Loucy (cell line): Measurements from ENCODE around the gene CLCA1.

ENCODE experiments used
- H2AFZ ChIP-seq: fragments of 200-600 bp; sonication (generic); 2 replicates; pipeline ENCODE4 v1.6.0; 2016; ENCODE audit warnings: antibody characterized with exemption, mild to moderate bottlenecking, low read length, moderate library complexity
- H3F3A ChIP-seq: fragments of 200-600 bp; 2 replicates; pipeline ENCODE4 v1.6.0; 2016; ENCODE audit warnings: antibody characterized with exemption, low read depth, mild to moderate bottlenecking
- H3K27me3 ChIP-seq: fragments of 200-600 bp; sonication (generic); 2 replicates; pipeline ENCODE4 v1.6.1; 2014; ENCODE audit warnings: low read length, mild to moderate bottlenecking; ENCODE audit not compliant: insufficient read depth, poor library complexity, severe bottlenecking
- H3K36me3 ChIP-seq: fragments of 200-600 bp; sonication (generic); 2 replicates; pipeline ENCODE4 v1.6.1; 2016; ENCODE audit warnings: low read length; ENCODE audit not compliant: insufficient read depth
- H3K4me1 ChIP-seq: fragments of 200-600 bp; sonication (generic); 2 replicates; pipeline ENCODE4 v1.5.1; 2014; ENCODE audit warnings: low read length, mild to moderate bottlenecking; ENCODE audit not compliant: insufficient read depth, poor library complexity, severe bottlenecking
- H3K4me2 ChIP-seq: fragments of 200-600 bp; sonication (generic); 2 replicates; pipeline ENCODE4 v1.6.0; 2014; ENCODE audit warnings: antibody characterized with exemption, low read length, low read depth, mild to moderate bottlenecking; ENCODE audit not compliant: poor library complexity, severe bottlenecking
- H3K4me3 ChIP-seq: fragments of 200-600 bp; sonication (generic); 2 replicates; pipeline ENCODE4 v1.5.1; 2014; ENCODE audit warnings: low read length, mild to moderate bottlenecking, mixed read lengths; ENCODE audit not compliant: poor library complexity, severe bottlenecking
- H3K79me2 ChIP-seq: fragments of 200-600 bp; sonication (generic); 2 replicates; pipeline ENCODE4 v1.6.1; 2014; ENCODE audit warnings: low read length; ENCODE audit not compliant: insufficient read depth
- H3K9ac ChIP-seq: fragments of 200-600 bp; sonication (generic); 2 replicates; pipeline ENCODE4 v1.6.0; 2014; ENCODE audit warnings: mild to moderate bottlenecking, low read depth, low read length, moderate library complexity; ENCODE audit not compliant: poor library complexity, severe bottlenecking
- H3K9me2 ChIP-seq: fragments of 200-600 bp; sonication (generic); replicated peaks from 2 replicates; pipeline ENCODE4 v1.6.1; 2016; ENCODE audit warnings: low read depth, low read length, mixed read lengths
- H3K9me3 ChIP-seq: fragments of 200-600 bp; sonication (generic); 2 replicates; pipeline ENCODE4 v1.6.1; 2014; ENCODE audit warnings: mild to moderate bottlenecking, antibody characterized with exemption, low read length, low read depth; ENCODE audit not compliant: insufficient read depth
- H4K20me1 ChIP-seq: fragments of 200-600 bp; sonication (generic); 2 replicates; pipeline ENCODE4 v1.6.0; 2014; ENCODE audit warnings: antibody characterized with exemption, low read length, mild to moderate bottlenecking; ENCODE audit not compliant: insufficient read depth, poor library complexity, severe bottlenecking
- EZH2phosphoT487 ChIP-seq: fragments of 200-600 bp; IDR thresholded peaks from 2 replicates; pipeline ENCODE4 v1.6.1; 2018; ENCODE audit warnings: antibody characterized with exemption, mild to moderate bottlenecking, moderate library complexity, borderline replicate concordance
- TF ChIP-seq, protein P1 (sequence below): fragments of 200-600 bp; sonication (generic); conservative IDR thresholded peaks from 2 replicates; pipeline ENCODE4 v1.5.1; 2014; ENCODE audit warnings: mild to moderate bottlenecking, antibody characterized with exemption, low read length

CLCA1 gene

GRCh38 chr1:86449103-86449502 is 19.6 kb upstream of the CLCA1 start:
- Histone ChIP-seq H4K20me1 (no peaks in the 10 kb centered on the region), H3K4me2 (no peak overlapping the region), H3K9me3 (no peaks in the 10 kb centered on the region), H3F3A (no peaks in the 10 kb centered on the region), H3K36me3 (no peaks in the 10 kb centered on the region), H3K9ac (no peak overlapping the region), H3K27me3 (no peaks in the 10 kb centered on the region), H2AFZ (no peak overlapping the region), H3K9me2 (no peaks in the 10 kb centered on the region), H3K79me2 (no peaks in the 10 kb centered on the region), H3K4me1 (no peaks in the 10 kb centered on the region), H3K4me3 (no peak overlapping the region)
- TF ChIP-seq, protein P1, sequence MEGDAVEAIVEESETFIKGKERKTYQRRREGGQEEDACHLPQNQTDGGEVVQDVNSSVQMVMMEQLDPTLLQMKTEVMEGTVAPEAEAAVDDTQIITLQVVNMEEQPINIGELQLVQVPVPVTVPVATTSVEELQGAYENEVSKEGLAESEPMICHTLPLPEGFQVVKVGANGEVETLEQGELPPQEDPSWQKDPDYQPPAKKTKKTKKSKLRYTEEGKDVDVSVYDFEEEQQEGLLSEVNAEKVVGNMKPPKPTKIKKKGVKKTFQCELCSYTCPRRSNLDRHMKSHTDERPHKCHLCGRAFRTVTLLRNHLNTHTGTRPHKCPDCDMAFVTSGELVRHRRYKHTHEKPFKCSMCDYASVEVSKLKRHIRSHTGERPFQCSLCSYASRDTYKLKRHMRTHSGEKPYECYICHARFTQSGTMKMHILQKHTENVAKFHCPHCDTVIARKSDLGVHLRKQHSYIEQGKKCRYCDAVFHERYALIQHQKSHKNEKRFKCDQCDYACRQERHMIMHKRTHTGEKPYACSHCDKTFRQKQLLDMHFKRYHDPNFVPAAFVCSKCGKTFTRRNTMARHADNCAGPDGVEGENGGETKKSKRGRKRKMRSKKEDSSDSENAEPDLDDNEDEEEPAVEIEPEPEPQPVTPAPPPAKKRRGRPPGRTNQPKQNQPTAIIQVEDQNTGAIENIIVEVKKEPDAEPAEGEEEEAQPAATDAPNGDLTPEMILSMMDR = no peak
- TF ChIP-seq EZH2phosphoT487 = no peak

GRCh38 chr1:86450847-86451246 is 17.9 kb upstream of the CLCA1 start:
- no peak overlapping the region for H2AFZ ChIP-seq
- H3K9me2 ChIP-seq = no peaks in the 10 kb centered on the region
- no peaks in the 10 kb centered on the region for H3K79me2 ChIP-seq
- H3K9me3 ChIP-seq = no peaks in the 10 kb centered on the region
- no peak overlapping the region for H3K4me3 ChIP-seq
- TF ChIP-seq, protein P1 = no peak
- TF ChIP-seq EZH2phosphoT487 = no peak
- no peaks in the 10 kb centered on the region for H3F3A ChIP-seq
- H3K4me2 ChIP-seq = no peak overlapping the region
- no peaks in the 10 kb centered on the region for H3K36me3 ChIP-seq
- H4K20me1 ChIP-seq = no peaks in the 10 kb centered on the region
- no peaks in the 10 kb centered on the region for H3K27me3 ChIP-seq
- H3K4me1 ChIP-seq = no peaks in the 10 kb centered on the region
- no peak overlapping the region for H3K9ac ChIP-seq

GRCh38 chr1:86453664-86454063 is 15.1 kb upstream of the CLCA1 start:
- Histone ChIP-seq H3K4me2 (no peak overlapping the region), H3K9me2 (no peaks in the 10 kb centered on the region), H2AFZ (no peak overlapping the region), H3K9me3 (no peaks in the 10 kb centered on the region), H3K9ac (no peak overlapping the region), H4K20me1 (no peaks in the 10 kb centered on the region), H3K4me1 (no peaks in the 10 kb centered on the region), H3K36me3 (no peaks in the 10 kb centered on the region), H3K4me3 (no peak overlapping the region), H3F3A (no peaks in the 10 kb centered on the region), H3K27me3 (no peaks in the 10 kb centered on the region), H3K79me2 (no peaks in the 10 kb centered on the region)
- TF ChIP-seq, protein P1 = no peak
- TF ChIP-seq EZH2phosphoT487 = no peak
